ENCODE measurements around the gene INPP5F. TPM values are rescaled to one million over a fixed set of nuclear protein-coding genes. Genes with fewer than 3 reads are reported as not detected.

INPP5F gene
- total RNA-seq, 1 experiment from 2014 or later = 26.4 TPM

DNA sequence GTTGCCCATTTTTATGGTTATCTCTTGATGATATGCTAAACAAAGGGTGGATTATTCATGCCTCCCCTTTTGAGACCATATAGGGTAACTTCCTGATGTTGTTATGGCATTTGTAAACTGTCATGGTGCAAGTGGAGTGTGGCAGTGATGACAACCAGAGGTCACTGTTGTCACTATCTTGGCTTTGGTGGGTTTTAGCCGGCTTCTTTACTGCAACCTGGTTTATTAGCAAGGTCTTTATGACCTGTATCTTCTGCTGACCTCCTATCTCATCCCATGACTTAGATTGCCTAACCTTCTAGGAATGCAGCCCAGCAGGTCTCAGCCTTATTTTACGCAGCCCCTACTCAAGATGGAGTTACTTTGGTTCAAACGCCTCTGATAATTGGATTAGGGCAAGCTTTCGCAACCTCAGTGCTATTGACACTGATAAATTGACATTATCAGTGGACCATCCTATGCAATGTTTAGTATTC lies 37.8 kb upstream of the INPP5F start:
- no peaks in the 10 kb centered on the region for H3K9me3 ChIP-seq
- Mint-ChIP-seq H3K4me1 (ENCODE audit: low read depth, unreplicated experiment) (peaks cover 32% of the 10 kb centered on the region), H3K9me3 (ENCODE audit: unreplicated experiment) (no peaks in the 10 kb centered on the region), H3K27me3 (ENCODE audit: insufficient read depth, unreplicated experiment) (no peaks in the 10 kb centered on the region), H3K4me3 (ENCODE audit: unreplicated experiment) (peak overlapping the region; percentile 63), H3K36me3 (ENCODE audit: insufficient read depth, unreplicated experiment) (peaks cover 12% of the 10 kb centered on the region), H3K27ac (ENCODE audit: unreplicated experiment) (peak overlapping the region; percentile 60)
- DNase-seq = peak; percentile 88 to 92
- peaks cover 32% of the 10 kb centered on the region for H3K4me1 ChIP-seq
- BruUV-seq (replicated peaks) = no TSS peak
- POLR2A ChIA-PET = interaction anchor here (0.5 to 2.3 kb wide), 4 partner anchors 12 to 204 kb away, joined by 3 to 25 read pairs (median 4); partner anchors contain the start of genes INPP5F and SEC23IP
- CTCF ChIA-PET = interaction anchor here (0.6 to 2.9 kb wide), 10 partner anchors 32 to 304 kb away, joined by 3 to 25 read pairs (median 6); partner anchors contain the start of genes BAG3 and INPP5F
- intact Hi-C loops (cut with micrococcal nuclease; ENCODE audit: unreplicated experiment) = loop anchor here (1.0 to 10.0 kb wide), 7 partner anchors 38 to 207 kb away; partner anchors contain the start of genes INPP5F, SEC23IP and TIAL1
- H3K4me3 ChIP-seq (ENCODE audit: low read depth, low read length) = no peak overlapping the region
- TF ChIP-seq, protein P1, sequence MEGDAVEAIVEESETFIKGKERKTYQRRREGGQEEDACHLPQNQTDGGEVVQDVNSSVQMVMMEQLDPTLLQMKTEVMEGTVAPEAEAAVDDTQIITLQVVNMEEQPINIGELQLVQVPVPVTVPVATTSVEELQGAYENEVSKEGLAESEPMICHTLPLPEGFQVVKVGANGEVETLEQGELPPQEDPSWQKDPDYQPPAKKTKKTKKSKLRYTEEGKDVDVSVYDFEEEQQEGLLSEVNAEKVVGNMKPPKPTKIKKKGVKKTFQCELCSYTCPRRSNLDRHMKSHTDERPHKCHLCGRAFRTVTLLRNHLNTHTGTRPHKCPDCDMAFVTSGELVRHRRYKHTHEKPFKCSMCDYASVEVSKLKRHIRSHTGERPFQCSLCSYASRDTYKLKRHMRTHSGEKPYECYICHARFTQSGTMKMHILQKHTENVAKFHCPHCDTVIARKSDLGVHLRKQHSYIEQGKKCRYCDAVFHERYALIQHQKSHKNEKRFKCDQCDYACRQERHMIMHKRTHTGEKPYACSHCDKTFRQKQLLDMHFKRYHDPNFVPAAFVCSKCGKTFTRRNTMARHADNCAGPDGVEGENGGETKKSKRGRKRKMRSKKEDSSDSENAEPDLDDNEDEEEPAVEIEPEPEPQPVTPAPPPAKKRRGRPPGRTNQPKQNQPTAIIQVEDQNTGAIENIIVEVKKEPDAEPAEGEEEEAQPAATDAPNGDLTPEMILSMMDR (IDR thresholded peaks at IDR 0.05; ENCODE audit: insufficient read depth in 1 of 2, low read depth in 1 of 2, low read length in 1 of 2, severe bottlenecking in 1 of 2, unreplicated experiment in 1 of 2) = no peak
- no peaks in the 10 kb centered on the region for H3K27me3 ChIP-seq (replicated peaks; ENCODE audit: control insufficient read depth, insufficient read depth, low read length)
- H3K36me3 ChIP-seq (ENCODE audit: control insufficient read depth, insufficient read depth, low read length) = no peaks in the 10 kb centered on the region

DNA sequence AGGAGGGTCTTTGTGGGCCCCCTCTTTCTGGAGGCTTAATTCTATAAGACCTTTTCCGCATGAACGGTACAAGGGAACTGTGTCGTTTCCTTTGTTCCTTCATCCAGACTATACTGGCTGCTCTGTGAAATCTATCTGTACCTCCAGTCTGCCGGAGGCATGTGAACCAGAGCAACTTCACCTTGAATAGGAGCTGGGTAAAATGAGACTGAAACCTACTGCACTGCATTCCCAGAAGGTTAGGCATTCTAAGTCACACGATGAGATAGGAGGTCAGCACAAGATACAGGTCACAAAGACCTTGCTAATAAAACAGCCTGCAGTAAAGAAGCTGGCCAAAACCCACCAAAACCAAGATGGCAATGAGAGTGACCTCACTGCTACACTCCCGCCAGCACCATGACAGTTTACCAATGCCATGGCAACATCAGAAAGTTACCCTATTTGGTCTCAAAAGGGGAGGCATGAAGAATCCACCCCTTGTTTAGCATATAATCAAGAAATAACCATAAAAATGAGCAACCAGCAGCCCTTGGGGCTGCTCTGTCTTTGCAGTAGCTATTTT lies 36.8 kb upstream of the INPP5F start:
- peak in 1 of 2 experiments; percentile 17 for DNase-seq
- H3K36me3 Mint-ChIP-seq (ENCODE audit: insufficient read depth, unreplicated experiment) = peaks cover 12% of the 10 kb centered on the region
- Histone ChIP-seq H3K4me1 (peaks cover 32% of the 10 kb centered on the region), H3K27me3 (replicated peaks; ENCODE audit: control insufficient read depth, insufficient read depth, low read length) (no peaks in the 10 kb centered on the region), H3K4me3 (ENCODE audit: low read depth, low read length) (no peak overlapping the region), H3K36me3 (ENCODE audit: control insufficient read depth, insufficient read depth, low read length) (no peaks in the 10 kb centered on the region), H3K9me3 (no peaks in the 10 kb centered on the region)
- H3K27me3 Mint-ChIP-seq (ENCODE audit: insufficient read depth, unreplicated experiment) = no peaks in the 10 kb centered on the region
- intact Hi-C loops (cut with micrococcal nuclease; ENCODE audit: unreplicated experiment) = loop anchor here (2.0 to 10.0 kb wide), 2 partner anchors 92 to 206 kb away; partner anchors contain the start of genes SEC23IP and TIAL1
- H3K9me3 Mint-ChIP-seq (ENCODE audit: unreplicated experiment) = no peaks in the 10 kb centered on the region
- POLR2A ChIA-PET = no interaction called here
- BruUV-seq (replicated peaks) = no TSS peak
- TF ChIP-seq, protein P1 (IDR thresholded peaks at IDR 0.05; ENCODE audit: insufficient read depth in 1 of 2, low read depth in 1 of 2, low read length in 1 of 2, severe bottlenecking in 1 of 2, unreplicated experiment in 1 of 2) = no peak
- peak overlapping the region; percentile 9 for H3K4me3 Mint-ChIP-seq (ENCODE audit: unreplicated experiment)
- peaks cover 32% of the 10 kb centered on the region for H3K4me1 Mint-ChIP-seq (ENCODE audit: low read depth, unreplicated experiment)
- CTCF ChIA-PET = interaction anchor here (0.9 to 1.6 kb wide), 2 partner anchors 37 to 172 kb away, joined by 5 to 9 read pairs; partner anchors contain the start of gene INPP5F
- H3K27ac Mint-ChIP-seq (ENCODE audit: unreplicated experiment) = peak overlapping the region; percentile 60

DNA sequence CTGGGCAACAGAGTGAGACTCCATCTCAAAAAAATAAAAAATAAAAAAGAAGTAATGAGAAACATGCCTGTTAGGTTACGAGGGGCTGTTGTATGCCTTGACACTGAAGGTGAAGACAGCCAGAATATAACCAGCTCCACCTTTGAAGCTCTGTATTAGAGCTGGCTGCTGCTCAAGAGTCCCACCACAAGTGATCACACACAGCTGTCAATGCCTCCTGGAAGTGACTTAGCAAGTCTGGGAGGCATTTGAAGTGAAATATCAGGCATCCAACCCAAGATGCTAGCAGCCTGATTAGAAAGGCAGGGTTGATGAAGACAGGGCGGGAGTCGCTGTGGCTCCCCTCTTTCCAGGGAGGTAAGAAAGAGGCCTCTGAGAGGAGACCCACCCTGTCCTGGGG lies 34.1 kb upstream of the INPP5F start:
- no peaks in the 10 kb centered on the region for H3K27me3 Mint-ChIP-seq (ENCODE audit: insufficient read depth, unreplicated experiment)
- Histone ChIP-seq H3K4me3 (ENCODE audit: low read depth, low read length) (no peak overlapping the region), H3K9me3 (no peaks in the 10 kb centered on the region; the same call in 1 of the 2 replicates), H3K36me3 (ENCODE audit: control insufficient read depth, insufficient read depth, low read length) (no peaks in the 10 kb centered on the region), H3K4me1 (peaks cover 26% of the 10 kb centered on the region), H3K27me3 (replicated peaks; ENCODE audit: control insufficient read depth, insufficient read depth, low read length) (no peaks in the 10 kb centered on the region)
- no peak overlapping the region for H3K4me3 Mint-ChIP-seq (ENCODE audit: unreplicated experiment)
- peaks cover 9% of the 10 kb centered on the region for H3K9me3 Mint-ChIP-seq (ENCODE audit: unreplicated experiment)
- POLR2A ChIA-PET = interaction anchor here (0.7 kb wide), 1 partner anchor 34 kb away, joined by 3 read pairs; the partner anchor contains the start of gene INPP5F
- no TSS peak for BruUV-seq (replicated peaks)
- DNase-seq = no peak
- CTCF ChIA-PET = no interaction called here
- H3K36me3 Mint-ChIP-seq (ENCODE audit: insufficient read depth, unreplicated experiment) = peaks cover 9% of the 10 kb centered on the region
- H3K4me1 Mint-ChIP-seq (ENCODE audit: low read depth, unreplicated experiment) = peaks cover 30% of the 10 kb centered on the region
- intact Hi-C loops (cut with micrococcal nuclease; ENCODE audit: unreplicated experiment) = no loop called here
- no peak overlapping the region for H3K27ac Mint-ChIP-seq (ENCODE audit: unreplicated experiment)
- TF ChIP-seq, protein P1 (IDR thresholded peaks at IDR 0.05; ENCODE audit: insufficient read depth in 1 of 2, low read depth in 1 of 2, low read length in 1 of 2, severe bottlenecking in 1 of 2, unreplicated experiment in 1 of 2) = no peak
